NAMALWA (cell line): ENCODE measurements around the gene DDX53.

ENCODE experiments used
- DNase-seq: peaks from one replicate; pipeline ENCODE4 v3.0.0-alpha.2; 2015; ENCODE audit warnings: low spot score

DDX53 gene

GRCh38 chrX:23048806-23049573, 49.2 kb downstream of the DDX53 start:
- DNase-seq, result no peak

DNA sequence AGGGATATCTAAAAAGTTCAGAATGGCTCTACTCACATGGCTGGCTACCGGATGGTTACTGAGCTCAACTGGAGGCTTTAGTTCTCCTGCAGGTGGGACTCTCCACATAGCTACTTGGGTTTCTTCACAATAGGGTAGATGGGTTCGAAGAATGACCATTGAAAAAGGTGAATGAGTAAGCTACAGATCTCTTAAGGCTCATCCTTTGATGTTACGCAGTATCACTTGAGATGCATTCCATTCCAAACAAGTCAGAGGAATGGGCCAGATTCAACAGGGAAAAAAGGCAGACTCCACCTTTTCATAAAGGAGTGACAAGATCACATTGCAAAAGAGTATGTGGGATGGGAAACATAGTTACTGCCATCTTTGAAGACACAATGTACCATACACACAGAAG, 52.6 kb downstream of the DDX53 start:
- no peak for DNase-seq
